ENCODE data around the gene CIB4. TPM values are rescaled to one million over a fixed set of nuclear protein-coding genes. Genes with fewer than 3 reads are reported as not detected.

The CIB4 gene
- total RNA-seq, 2 donors from 2014 or later, result not detected

GRCh38 chr2:26540961-26541360, 100.2 kb downstream of the CIB4 start:
- H3K27me3 Mint-ChIP-seq, result peaks cover 6 to 8% of the 10 kb centered on the region in 2 donors
- no peaks in the 10 kb centered on the region for H3K9me3 Mint-ChIP-seq
- ATAC-seq, result no peak

GRCh38 chr2:26540306-26540705, 100.9 kb downstream of the CIB4 start:
- Mint-ChIP-seq H3K27me3 (peaks cover 6 to 8% of the 10 kb centered on the region in 2 donors), H3K9me3 (no peaks in the 10 kb centered on the region), H3K27ac (no peak overlapping the region), H3K4me3 (no peak overlapping the region), H3K4me1 (ENCODE audit: low read depth in 2 of 2) (no peaks in the 10 kb centered on the region), H3K36me3 (no peaks in the 10 kb centered on the region)
- peak; percentile 13 for DNase-seq (ENCODE audit: low spot score)
- ATAC-seq, result peak in 1 of 2 donors; percentile 16

More at GRCh38 chr2:26540961-26541360, 100.2 kb downstream of the CIB4 start:
- no peak overlapping the region for H3K27ac Mint-ChIP-seq
- H3K4me3 Mint-ChIP-seq, result no peak overlapping the region
- H3K4me1 Mint-ChIP-seq (ENCODE audit: low read depth in 2 of 2), result no peaks in the 10 kb centered on the region
- no peaks in the 10 kb centered on the region for H3K36me3 Mint-ChIP-seq
- DNase-seq (ENCODE audit: low spot score), result no peak

- Mint-ChIP-seq H3K27ac (no peak overlapping the region), H3K4me3 (no peak overlapping the region), H3K9me3 (no peaks in the 10 kb centered on the region), H3K27me3 (peaks cover 4 to 8% of the 10 kb centered on the region in 2 donors), H3K36me3 (no peaks in the 10 kb centered on the region), H3K4me1 (ENCODE audit: low read depth in 2 of 2) (no peaks in the 10 kb centered on the region)
- ATAC-seq, result no peak
- DNase-seq (ENCODE audit: low spot score), result no peak
These were observed 103.2 kb downstream of the CIB4 start for GRCh38 chr2:26537826-26538475.

GRCh38 chr2:26537069-26537825, 103.9 kb downstream of the CIB4 start:
- peaks cover 1 to 3% of the 10 kb centered on the region in 2 donors for H3K27me3 Mint-ChIP-seq
- no peak overlapping the region for H3K4me3 Mint-ChIP-seq
- H3K36me3 Mint-ChIP-seq, result no peaks in the 10 kb centered on the region
- DNase-seq (ENCODE audit: low spot score), result no peak
- no peak for ATAC-seq
- no peaks in the 10 kb centered on the region for H3K9me3 Mint-ChIP-seq
- no peaks in the 10 kb centered on the region for H3K4me1 Mint-ChIP-seq (ENCODE audit: low read depth in 2 of 2)
- no peak overlapping the region for H3K27ac Mint-ChIP-seq

GRCh38 chr2:26536371-26537068, 104.6 kb downstream of the CIB4 start:
- H3K4me1 Mint-ChIP-seq (ENCODE audit: low read depth in 2 of 2), result no peaks in the 10 kb centered on the region
- H3K27ac Mint-ChIP-seq, result no peak overlapping the region
- ATAC-seq, result no peak
- no peaks in the 10 kb centered on the region for H3K36me3 Mint-ChIP-seq
- H3K4me3 Mint-ChIP-seq, result no peak overlapping the region
- no peaks in the 10 kb centered on the region for H3K9me3 Mint-ChIP-seq
- peaks cover 0 to 1% of the 10 kb centered on the region in 2 donors for H3K27me3 Mint-ChIP-seq
- DNase-seq (ENCODE audit: low spot score), result no peak

GRCh38 chr2:26535663-26536275, 105.4 kb downstream of the CIB4 start:
- H3K27me3 Mint-ChIP-seq, result peaks cover 0 to 3% of the 10 kb centered on the region in 2 donors
- H3K4me3 Mint-ChIP-seq, result no peak overlapping the region
- H3K9me3 Mint-ChIP-seq, result no peaks in the 10 kb centered on the region
- DNase-seq (ENCODE audit: low spot score) (no peak), ATAC-seq (no peak)
- H3K4me1 Mint-ChIP-seq (ENCODE audit: low read depth in 2 of 2), result no peaks in the 10 kb centered on the region
- H3K36me3 Mint-ChIP-seq, result no peaks in the 10 kb centered on the region
- no peak overlapping the region for H3K27ac Mint-ChIP-seq

- no peak for ATAC-seq
- Mint-ChIP-seq H3K9me3 (no peaks in the 10 kb centered on the region), H3K36me3 (no peaks in the 10 kb centered on the region), H3K4me3 (no peak overlapping the region), H3K27me3 (peaks cover 0 to 6% of the 10 kb centered on the region in 2 donors), H3K27ac (no peak overlapping the region), H3K4me1 (ENCODE audit: low read depth in 2 of 2) (no peaks in the 10 kb centered on the region)
- peak; percentile 34 for DNase-seq (ENCODE audit: low spot score)
These were observed 106.1 kb downstream of the CIB4 start for GRCh38 chr2:26534865-26535662.

GRCh38 chr2:26534098-26534864, 106.9 kb downstream of the CIB4 start:
- peak; percentile 35 for DNase-seq (ENCODE audit: low spot score)
- Mint-ChIP-seq H3K27ac (no peak overlapping the region), H3K9me3 (no peaks in the 10 kb centered on the region), H3K4me3 (no peak overlapping the region), H3K36me3 (no peaks in the 10 kb centered on the region), H3K4me1 (ENCODE audit: low read depth in 2 of 2) (no peaks in the 10 kb centered on the region), H3K27me3 (peaks cover 0 to 6% of the 10 kb centered on the region in 2 donors)
- ATAC-seq, result no peak

GRCh38 chr2:26533661-26534060, 107.5 kb downstream of the CIB4 start:
- no peak for ATAC-seq
- no peak overlapping the region for H3K27ac Mint-ChIP-seq
- H3K4me3 Mint-ChIP-seq, result no peak overlapping the region
- H3K36me3 Mint-ChIP-seq, result no peaks in the 10 kb centered on the region
- DNase-seq (ENCODE audit: low spot score), result no peak
- peaks cover 0 to 6% of the 10 kb centered on the region in 2 donors for H3K27me3 Mint-ChIP-seq
- H3K9me3 Mint-ChIP-seq, result no peaks in the 10 kb centered on the region
- H3K4me1 Mint-ChIP-seq (ENCODE audit: low read depth in 2 of 2), result no peaks in the 10 kb centered on the region

- Mint-ChIP-seq H3K36me3 (no peaks in the 10 kb centered on the region), H3K4me1 (ENCODE audit: low read depth in 2 of 2) (no peaks in the 10 kb centered on the region), H3K9me3 (no peaks in the 10 kb centered on the region), H3K27me3 (peaks cover 0 to 6% of the 10 kb centered on the region in 2 donors), H3K27ac (no peak overlapping the region), H3K4me3 (no peak overlapping the region)
- ATAC-seq (no peak), DNase-seq (ENCODE audit: low spot score) (no peak)
These were observed 108.6 kb downstream of the CIB4 start for GRCh38 chr2:26532301-26533250.

Data from natural killer cell treated with Interleukin-12 subunit alpha and Interleukin-12 subunit beta and Interleukin-15 and Interleukin-18, amount 100 ng/mL, for 72 hours (primary cell).